ENCODE results near the gene HS3ST5. TPM values are rescaled to one million over a fixed set of nuclear protein-coding genes. Genes with fewer than 3 reads are reported as not detected.

HS3ST5 gene
- total RNA-seq, 2 donors from 2014 or later, result 0.34 TPM; not detected in 1

GRCh38 chr6:114131945-114132344 lies 210.9 kb downstream of the HS3ST5 start:
- DNase-seq (ENCODE audit: low spot score), result no peak
- Histone ChIP-seq H3K4me1 (replicated peaks) (no peaks in the 10 kb centered on the region), H3K9me3 (no peaks in the 10 kb centered on the region), H3K36me3 (no peaks in the 10 kb centered on the region), H3K27me3 (replicated peaks; ENCODE audit: insufficient read depth) (no peaks in the 10 kb centered on the region), H3K4me3 (no peak overlapping the region), H3K27ac (no peak overlapping the region)
- no peak for TF ChIP-seq CTCF (IDR thresholded peaks at IDR 0.05)
- TF ChIP-seq POLR2A (IDR thresholded peaks at IDR 0.05), result no peak
- no peak for TF ChIP-seq POLR2AphosphoS5 (IDR thresholded peaks at IDR 0.05)
- intact Hi-C loops (cut with DNase I), result no loop called here
- WGBS, result 24% methylated on average over 1 of the region's 1 CpG

GRCh38 chr6:114125576-114125975 lies 217.2 kb downstream of the HS3ST5 start:
- Histone ChIP-seq H3K9me3 (no peaks in the 10 kb centered on the region), H3K4me1 (replicated peaks) (no peaks in the 10 kb centered on the region), H3K4me3 (no peak overlapping the region), H3K27me3 (replicated peaks; ENCODE audit: insufficient read depth) (no peaks in the 10 kb centered on the region), H3K36me3 (no peaks in the 10 kb centered on the region), H3K27ac (no peak overlapping the region)
- no peak for TF ChIP-seq CTCF (IDR thresholded peaks at IDR 0.05)
- no peak for TF ChIP-seq POLR2A (IDR thresholded peaks at IDR 0.05)
- TF ChIP-seq POLR2AphosphoS5 (IDR thresholded peaks at IDR 0.05), result no peak
- DNase-seq (ENCODE audit: low spot score), result no peak
- intact Hi-C loops (cut with DNase I), result no loop called here
- WGBS, result 61% methylated on average over 3 of the region's 3 CpGs

- Histone ChIP-seq H3K4me1 (replicated peaks) (no peaks in the 10 kb centered on the region), H3K27ac (no peak overlapping the region), H3K27me3 (replicated peaks; ENCODE audit: insufficient read depth) (no peaks in the 10 kb centered on the region), H3K36me3 (no peaks in the 10 kb centered on the region), H3K9me3 (no peaks in the 10 kb centered on the region), H3K4me3 (no peak overlapping the region)
- 82% methylated on average over 5 of the region's 5 CpGs for WGBS
- no peak for DNase-seq (ENCODE audit: low spot score)
- intact Hi-C loops (cut with DNase I), result no loop called here
- TF ChIP-seq POLR2A (IDR thresholded peaks at IDR 0.05) (no peak), POLR2AphosphoS5 (IDR thresholded peaks at IDR 0.05) (no peak), CTCF (IDR thresholded peaks at IDR 0.05) (no peak)
These were observed 220.7 kb downstream of the HS3ST5 start for GRCh38 chr6:114121913-114122662.

GRCh38 chr6:114119056-114119455 lies 223.8 kb downstream of the HS3ST5 start:
- Histone ChIP-seq H3K27ac (no peak overlapping the region), H3K4me3 (no peak overlapping the region), H3K9me3 (no peaks in the 10 kb centered on the region), H3K27me3 (replicated peaks; ENCODE audit: insufficient read depth) (no peaks in the 10 kb centered on the region), H3K4me1 (replicated peaks) (no peaks in the 10 kb centered on the region), H3K36me3 (no peaks in the 10 kb centered on the region)
- intact Hi-C loops (cut with DNase I), result no loop called here
- TF ChIP-seq POLR2A (IDR thresholded peaks at IDR 0.05), result no peak
- no peak for TF ChIP-seq POLR2AphosphoS5 (IDR thresholded peaks at IDR 0.05)
- no peak for TF ChIP-seq CTCF (IDR thresholded peaks at IDR 0.05)
- 94% methylated on average over 2 of the region's 2 CpGs for WGBS
- no peak for DNase-seq (ENCODE audit: low spot score)

GRCh38 chr6:114115652-114116051 lies 227.2 kb downstream of the HS3ST5 start:
- WGBS, result 34% methylated on average over 1 of the region's 1 CpG
- no peak for DNase-seq (ENCODE audit: low spot score)
- intact Hi-C loops (cut with DNase I), result no loop called here
- Histone ChIP-seq H3K9me3 (no peaks in the 10 kb centered on the region), H3K27ac (no peak overlapping the region), H3K36me3 (no peaks in the 10 kb centered on the region), H3K4me1 (replicated peaks) (no peaks in the 10 kb centered on the region), H3K4me3 (no peak overlapping the region), H3K27me3 (replicated peaks; ENCODE audit: insufficient read depth) (no peaks in the 10 kb centered on the region)
- no peak for TF ChIP-seq CTCF (IDR thresholded peaks at IDR 0.05)
- TF ChIP-seq POLR2A (IDR thresholded peaks at IDR 0.05), result no peak
- no peak for TF ChIP-seq POLR2AphosphoS5 (IDR thresholded peaks at IDR 0.05)

Data from prostate gland (tissue), 2 donors.